HL-60/S4 treated with retinoic acid at 250 ng/mL for 4 days and 3 days (cell line): Measurements from ENCODE around the gene SLC44A3.

Source experiments
- in situ Hi-C: fragments of 300-500 bp; cut with MboI; formaldehyde crosslinking; loops from 2 replicates; pipeline ENCODE4 v1.7.0; 2022; ENCODE audit warnings: low sequenced_read_pairs

SLC44A3 gene

DNA sequence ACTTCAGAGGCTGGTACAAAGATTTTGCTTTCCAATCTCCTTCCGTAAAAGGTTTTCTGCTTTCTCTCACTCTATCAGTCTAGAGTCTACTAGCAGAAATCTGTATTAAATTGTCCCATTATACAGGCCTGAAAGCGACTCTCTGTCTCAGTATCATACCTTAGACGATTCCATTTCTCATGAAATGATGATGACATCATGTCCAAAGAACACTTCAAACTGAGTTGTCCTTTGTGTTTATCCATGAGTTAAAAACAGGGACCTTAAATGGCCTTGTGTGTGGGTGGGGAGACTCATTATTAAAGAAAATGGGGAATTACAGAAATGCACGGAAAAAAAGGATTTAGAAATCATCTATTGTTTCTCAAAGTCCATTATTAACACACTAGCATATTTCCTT lies 21.0 kb upstream of the SLC44A3 start:
- in situ Hi-C loops, result no loop called here

DNA sequence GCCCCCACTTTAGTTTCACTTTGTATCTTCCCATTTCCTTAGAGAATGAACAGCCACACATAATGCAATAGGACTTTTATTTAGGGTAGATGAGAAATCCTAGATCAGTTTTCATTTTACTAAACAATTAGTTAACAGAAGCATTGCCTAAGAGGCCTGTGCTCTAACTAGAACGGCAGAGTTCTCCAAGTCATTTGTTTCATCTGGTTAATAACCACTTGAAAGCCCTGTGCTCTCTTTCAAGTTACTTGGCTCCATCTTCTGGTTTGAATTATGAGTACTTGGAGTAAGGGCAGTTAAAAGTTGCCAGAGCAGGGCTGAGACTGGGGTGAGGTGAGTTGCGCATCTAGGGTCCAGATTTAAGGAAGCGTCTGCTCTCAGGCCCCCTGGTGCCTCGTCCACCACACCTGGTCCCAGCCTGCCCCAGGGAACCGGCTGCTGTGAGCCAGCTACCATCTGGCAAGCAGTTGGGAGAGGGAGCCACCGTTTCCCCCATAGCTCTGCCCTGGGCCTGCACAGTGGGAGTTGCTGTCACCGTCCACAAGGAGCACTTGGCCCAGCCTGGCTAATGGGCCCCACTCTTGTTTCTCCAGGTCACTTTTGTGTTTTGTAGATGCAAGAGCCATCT lies 18.1 kb upstream of the SLC44A3 start:
- in situ Hi-C loops, result loop anchor here (10.0 kb wide), 1 partner anchor 737 kb away; no protein-coding TSS in a partner anchor

DNA sequence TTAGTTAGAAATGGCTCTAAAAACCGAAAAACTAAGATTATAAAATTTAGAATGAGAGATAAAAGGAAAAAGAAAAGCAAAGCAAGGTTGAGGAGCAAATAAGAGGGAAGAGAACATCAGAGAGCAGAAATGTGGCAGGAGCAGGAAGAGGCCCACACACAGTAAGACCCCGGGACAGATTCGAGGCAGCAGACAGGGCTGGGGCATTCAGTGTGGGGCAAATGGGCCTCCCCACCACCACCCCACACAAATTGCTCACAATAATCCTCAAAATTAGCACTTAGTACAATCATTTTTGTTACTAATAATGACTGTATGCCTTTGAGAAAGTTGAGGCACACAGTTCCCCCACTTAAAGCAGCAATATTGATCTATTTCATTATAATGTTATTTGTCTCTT lies 17.1 kb upstream of the SLC44A3 start:
- in situ Hi-C loops, result loop anchor here (10.0 kb wide), 1 partner anchor 738 kb away; no protein-coding TSS in a partner anchor

DNA sequence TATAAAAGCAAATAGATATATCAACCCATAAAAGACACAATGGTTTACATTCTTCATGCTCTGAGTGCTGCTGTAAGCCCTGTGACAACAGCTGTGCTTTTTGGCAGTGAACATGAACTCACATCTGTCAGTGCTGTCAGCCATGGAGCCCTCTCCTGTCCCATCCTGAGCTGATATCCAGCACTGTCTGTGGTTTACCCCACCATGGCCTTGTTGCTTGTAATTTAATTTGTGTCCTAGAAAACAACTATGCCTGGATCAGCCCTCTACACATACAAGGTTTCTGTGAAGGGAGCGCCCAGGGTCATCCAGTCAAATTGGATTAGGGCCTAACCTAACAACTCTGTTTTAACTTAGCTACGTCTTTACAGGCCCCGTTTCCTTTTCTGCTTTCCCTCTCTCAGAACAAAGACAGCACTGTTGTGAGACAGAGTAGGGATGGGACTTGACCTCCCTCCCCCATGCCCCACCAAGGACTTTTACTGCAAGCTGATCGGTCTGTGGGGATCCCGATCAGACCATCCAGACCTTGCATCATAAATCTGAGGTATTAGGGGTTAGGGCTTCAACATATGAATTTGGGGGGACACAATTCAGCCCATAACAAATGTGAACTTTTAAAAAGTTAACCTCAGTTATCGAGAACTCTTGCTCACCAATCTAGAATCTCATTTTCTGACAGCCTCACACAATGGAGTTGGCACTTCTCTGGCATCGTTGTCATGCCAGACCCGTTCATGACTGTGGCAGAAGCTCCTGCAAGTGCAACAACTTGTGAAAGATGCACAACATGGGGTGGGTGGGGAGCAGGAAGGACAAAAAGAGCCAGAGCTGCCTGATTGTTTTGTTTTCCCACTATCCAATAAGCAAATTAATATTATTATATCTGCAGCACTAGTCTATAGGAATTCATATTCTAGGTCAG lies 16.4 kb upstream of the SLC44A3 start:
- in situ Hi-C loops, result loop anchor here (10.0 kb wide), 1 partner anchor 739 kb away; no protein-coding TSS in a partner anchor

DNA sequence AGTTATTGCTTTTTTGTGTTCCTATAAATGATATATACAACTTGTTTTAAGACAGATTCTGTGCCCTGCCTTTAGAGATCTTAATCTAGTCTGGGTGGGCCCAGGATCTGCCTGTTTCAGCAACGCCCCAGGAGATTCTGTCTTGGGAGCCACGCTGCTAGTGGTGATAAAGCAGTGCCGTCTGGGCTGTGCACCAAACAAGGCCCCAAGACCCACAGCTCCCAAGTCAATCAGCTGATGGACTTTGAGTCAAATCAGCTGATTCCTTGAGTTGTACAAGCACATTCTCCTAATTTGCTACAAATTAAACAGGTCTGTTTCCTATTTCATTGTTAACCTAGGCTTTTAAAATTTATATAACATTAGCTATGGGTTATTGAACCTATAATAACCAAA lies 15.7 kb upstream of the SLC44A3 start:
- in situ Hi-C loops, result loop anchor here (10.0 kb wide), 1 partner anchor 740 kb away; no protein-coding TSS in a partner anchor

GRCh38 chr1:94805912-94806311 lies 14.2 kb upstream of the SLC44A3 start:
- in situ Hi-C loops, result loop anchor here (10.0 kb wide), 1 partner anchor 741 kb away; no protein-coding TSS in a partner anchor

DNA sequence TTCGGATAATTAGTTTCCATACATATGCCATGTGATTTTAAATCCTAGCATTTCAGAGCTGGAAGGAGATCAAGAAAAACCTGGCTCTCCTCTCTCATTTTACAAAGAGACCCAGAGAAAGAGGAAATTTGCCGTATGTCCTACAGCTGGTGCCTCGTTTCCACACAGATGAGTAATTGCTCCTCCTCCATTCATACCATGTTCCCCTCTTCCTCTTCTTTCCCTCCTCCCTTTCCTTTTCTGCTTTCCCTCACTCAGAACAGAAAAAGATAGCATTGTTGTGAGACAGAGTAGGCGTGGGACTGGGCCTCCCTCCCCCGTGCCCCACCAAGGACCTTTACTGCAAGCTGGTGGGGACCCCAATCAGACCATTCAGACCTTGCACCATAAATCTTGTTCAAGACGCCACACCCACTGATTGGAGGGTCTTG lies 13.7 kb upstream of the SLC44A3 start:
- in situ Hi-C loops, result loop anchor here (10.0 kb wide), 1 partner anchor 742 kb away; no protein-coding TSS in a partner anchor

DNA sequence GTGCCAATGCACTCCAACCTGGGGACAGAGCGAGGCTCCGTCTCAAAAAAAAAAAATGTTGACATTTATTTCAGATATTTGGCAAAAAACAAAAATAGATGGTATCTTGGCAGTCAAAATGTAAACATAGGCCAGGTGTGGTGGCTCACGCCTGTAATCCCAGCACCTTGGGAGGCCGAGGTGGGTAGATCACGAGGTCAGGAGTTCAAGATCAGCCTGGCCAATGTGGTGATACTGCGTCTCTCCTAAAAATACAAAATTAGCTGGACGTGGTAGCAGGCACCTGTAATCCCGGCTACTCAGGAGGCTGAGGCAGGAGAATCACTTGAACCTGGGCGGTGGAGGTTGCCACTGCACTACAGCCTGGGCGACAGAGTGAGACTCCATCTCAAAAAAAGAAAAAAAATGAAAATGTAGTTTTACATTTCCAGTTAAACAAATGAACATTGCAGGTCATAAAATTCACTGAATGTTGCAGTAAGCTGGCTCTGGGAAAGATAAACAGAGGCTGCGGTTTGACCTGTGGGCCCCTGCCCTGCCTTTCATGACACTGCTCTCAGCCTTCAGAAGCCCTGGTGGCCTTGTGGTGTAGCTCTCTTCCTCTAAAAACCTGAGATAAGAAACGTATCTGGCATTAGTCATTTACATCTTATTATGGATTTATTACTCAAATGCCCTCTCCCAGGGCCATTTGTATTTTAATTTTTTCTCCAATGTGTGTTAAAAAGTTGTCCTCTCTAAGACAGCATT lies 12.2 kb upstream of the SLC44A3 start:
- in situ Hi-C loops, result loop anchor here (10.0 kb wide), 1 partner anchor 743 kb away; no protein-coding TSS in a partner anchor

DNA sequence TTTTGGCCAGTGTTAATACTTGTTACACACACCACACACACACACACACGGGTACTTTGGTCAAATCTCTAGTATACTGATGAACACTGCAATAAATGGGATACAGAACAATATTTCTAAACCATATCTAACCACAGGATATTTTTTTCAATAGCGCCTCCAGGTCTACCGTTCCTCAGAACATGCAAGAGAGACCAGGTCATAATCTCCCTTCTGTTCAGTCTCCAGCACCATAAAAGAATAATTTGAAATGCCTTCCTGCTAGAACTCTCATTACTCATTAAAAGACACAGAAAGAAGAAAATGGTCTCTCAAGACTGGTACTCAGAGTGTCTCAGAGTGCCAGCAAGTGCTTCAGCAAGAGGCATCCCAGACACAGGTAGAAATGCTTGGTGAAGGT lies 11.5 kb upstream of the SLC44A3 start:
- in situ Hi-C loops, result loop anchor here (10.0 kb wide), 1 partner anchor 744 kb away; no protein-coding TSS in a partner anchor

DNA sequence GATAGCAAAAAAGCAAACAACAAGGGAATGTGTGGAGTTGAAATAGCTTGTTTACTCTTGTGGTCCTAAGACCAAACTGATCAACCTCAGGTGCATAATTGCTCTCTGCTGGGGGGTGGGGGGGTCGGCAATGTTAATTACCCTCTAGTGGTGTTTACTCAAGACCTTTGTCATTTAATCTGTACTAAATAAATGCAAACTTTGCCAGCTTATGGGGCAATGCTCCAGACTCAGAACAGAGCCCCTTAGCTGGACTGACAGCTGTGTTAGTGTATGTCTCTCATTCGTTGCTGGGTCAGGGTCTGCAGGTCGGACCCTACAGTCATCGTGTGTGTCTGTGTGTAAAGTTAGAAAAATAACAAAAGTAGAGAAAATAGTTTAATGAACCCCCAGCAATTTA lies 7.2 kb upstream of the SLC44A3 start:
- in situ Hi-C loops, result no loop called here

- in situ Hi-C loops, result no loop called here
Observed at GRCh38 chr1:94816030-94816429, 4.1 kb upstream of the SLC44A3 start.

- in situ Hi-C loops, result no loop called here
Observed at GRCh38 chr1:94817712-94818111, 2.4 kb upstream of the SLC44A3 start.

- in situ Hi-C loops, result no loop called here
Observed at GRCh38 chr1:94819238-94819944, 766 bp upstream of the SLC44A3 start.

DNA sequence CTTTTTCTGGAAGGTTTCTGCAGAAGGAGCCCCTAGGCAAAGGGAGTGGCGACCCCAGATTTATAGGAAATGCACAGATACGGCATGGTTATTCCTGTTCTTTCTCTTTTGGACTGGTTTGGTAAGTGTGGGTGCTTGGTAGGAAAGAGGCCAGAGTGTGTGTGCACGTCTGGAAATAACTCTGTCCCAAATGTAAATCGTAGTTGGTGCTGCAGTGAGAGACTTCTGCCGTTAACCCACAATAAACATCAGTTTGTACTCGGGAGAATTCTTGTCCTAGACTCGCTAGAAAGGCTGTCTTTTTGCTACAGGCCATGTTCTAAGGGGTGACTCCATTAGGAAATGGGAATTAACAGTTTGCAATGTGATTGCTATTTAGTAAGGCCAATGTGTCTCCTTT lies 779 bp downstream of the SLC44A3 start:
- in situ Hi-C loops, result no loop called here

GRCh38 chr1:94821636-94822305 lies 1.6 kb downstream of the SLC44A3 start:
- in situ Hi-C loops, result no loop called here

GRCh38 chr1:94823116-94823515 lies 3.0 kb downstream of the SLC44A3 start:
- in situ Hi-C loops, result no loop called here

- in situ Hi-C loops, result no loop called here
Observed at GRCh38 chr1:94825936-94826335, 5.8 kb downstream of the SLC44A3 start.

GRCh38 chr1:94827434-94827833 lies 7.3 kb downstream of the SLC44A3 start:
- in situ Hi-C loops, result no loop called here

GRCh38 chr1:94828251-94828650 lies 8.1 kb downstream of the SLC44A3 start:
- in situ Hi-C loops, result no loop called here

DNA sequence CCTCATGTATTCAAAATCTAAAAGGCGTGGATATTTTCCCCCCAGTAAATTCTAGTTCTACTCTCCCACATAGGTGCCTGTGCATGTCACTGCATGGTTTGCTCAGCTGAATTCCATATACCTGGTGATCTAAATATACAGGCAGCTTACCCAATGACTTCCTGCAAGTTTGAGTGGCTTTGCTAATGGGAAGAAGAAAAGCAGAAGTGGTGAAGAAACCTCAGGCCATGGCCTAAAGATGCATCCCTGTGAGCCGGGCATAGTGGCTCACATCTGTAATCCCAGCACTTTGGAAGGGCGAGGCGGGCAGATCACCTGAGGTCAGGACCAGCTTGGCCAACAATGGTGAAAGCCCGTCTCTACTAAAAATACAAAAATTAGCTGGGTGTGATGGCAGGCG lies 11.5 kb downstream of the SLC44A3 start:
- in situ Hi-C loops, result no loop called here
